Ishikawa (cell line): Measurements from ENCODE around the gene GPR87.

Experiments
- CEBPB ChIP-seq: IDR thresholded peaks from 2 replicates; pipeline ENCODE4 v1.6.1; 2012
- CREB1 ChIP-seq: IDR thresholded peaks from 2 replicates; pipeline ENCODE4 v1.6.1; 2012; ENCODE audit warnings: low read depth
- EGR1 ChIP-seq: IDR thresholded peaks from 2 replicates; pipeline ENCODE4 v1.6.1; 2012
- EP300 ChIP-seq: IDR thresholded peaks from 2 replicates; pipeline ENCODE4 v1.6.1; 2012; ENCODE audit warnings: borderline replicate concordance
- FOXM1 ChIP-seq: IDR thresholded peaks from 2 replicates; pipeline ENCODE4 v1.6.1; 2012; ENCODE audit warnings: low read depth, borderline replicate concordance
- MAX ChIP-seq: IDR thresholded peaks from 2 replicates; pipeline ENCODE4 v1.6.1; 2012
- NFIC ChIP-seq: IDR thresholded peaks from 2 replicates; pipeline ENCODE4 v1.6.1; 2012
- RAD21 ChIP-seq: IDR thresholded peaks from 2 replicates; pipeline ENCODE4 v1.6.1; 2012; ENCODE audit warnings: low read depth
- REST ChIP-seq: IDR thresholded peaks from 2 replicates; pipeline ENCODE4 v1.6.1; 2012; ENCODE audit warnings: low read depth, mild to moderate bottlenecking
- TAF1 ChIP-seq: IDR thresholded peaks from 2 replicates; pipeline ENCODE4 v1.6.1; 2012; ENCODE audit warnings: low read depth, mild to moderate bottlenecking
- TCF12 ChIP-seq: IDR thresholded peaks from 2 replicates; pipeline ENCODE4 v1.6.1; 2012; ENCODE audit warnings: low read depth
- TEAD4 ChIP-seq: IDR thresholded peaks from 2 replicates; pipeline ENCODE4 v1.6.1; 2012
- USF1 ChIP-seq: IDR thresholded peaks from 2 replicates; pipeline ENCODE4 v1.6.1; 2012
- YY1 ChIP-seq: IDR thresholded peaks from 2 replicates; pipeline ENCODE4 v1.6.1; 2012; ENCODE audit warnings: low read depth
- ZBTB7A ChIP-seq: IDR thresholded peaks from 2 replicates; pipeline ENCODE4 v1.6.1; 2012; ENCODE audit warnings: low read depth

Gene GPR87

GRCh38 chr3:151307131-151307530, 9.5 kb downstream of the GPR87 start:
- no peak for TF ChIP-seq EP300
- no peak for TF ChIP-seq TAF1
- no peak for TF ChIP-seq YY1
- no peak for TF ChIP-seq RAD21
- TF ChIP-seq MAX, result no peak
- TF ChIP-seq EGR1, result no peak
- TF ChIP-seq TCF12, result no peak
- TF ChIP-seq FOXM1, result no peak
- TF ChIP-seq USF1, result no peak
- no peak for TF ChIP-seq CREB1
- TF ChIP-seq TEAD4, result no peak

GRCh38 chr3:151306168-151306810, 10.3 kb downstream of the GPR87 start:
- TF ChIP-seq NFIC (no peak), ZBTB7A (no peak), MAX (no peak), EP300 (no peak), REST (no peak), CREB1 (no peak), TEAD4 (no peak), TAF1 (no peak), FOXM1 (no peak), USF1 (no peak), YY1 (no peak), RAD21 (no peak), EGR1 (no peak), TCF12 (no peak), CEBPB (no peak)

GRCh38 chr3:151305775-151306151, 10.9 kb downstream of the GPR87 start:
- TF ChIP-seq ZBTB7A (no peak), RAD21 (no peak), YY1 (no peak)

- peak; percentile 90 for TF ChIP-seq CEBPB
- peak; percentile 45 for TF ChIP-seq RAD21
- TF ChIP-seq REST, result no peak
- peak; percentile 97 for TF ChIP-seq TEAD4
- no peak for TF ChIP-seq CREB1
- TF ChIP-seq MAX, result peak; percentile 74
- TF ChIP-seq EP300, result peak; percentile 73
- peak; percentile 56; the same call in 1 of the 2 replicates for TF ChIP-seq FOXM1
- TF ChIP-seq EGR1, result no peak
- TF ChIP-seq TCF12, result peak; percentile 87
- TF ChIP-seq NFIC, result peak; percentile 83
These were observed 11.4 kb downstream of the GPR87 start for GRCh38 chr3:151305060-151305774.

GRCh38 chr3:151303751-151304150, 12.9 kb downstream of the GPR87 start:
- TF ChIP-seq TAF1 (no peak), EGR1 (no peak), CREB1 (no peak), MAX (no peak), CEBPB (no peak), NFIC (no peak), TCF12 (no peak)
